GM10266 (cell line): ENCODE data around the gene GPR83.
"Not testable (repeated sequence)": the region's sequence is repeated elsewhere in the genome, so short reads cannot be mapped to it uniquely, and the experiment has no call there.

Experiments used
- DNase-seq: peaks from one replicate; pipeline ENCODE4 v3.0.0; 2012; ENCODE audit errors: extremely low spot score
- CTCF ChIP-seq: IDR thresholded peaks from 2 replicates; pipeline ENCODE4 v1.5.1; 2012; ENCODE audit warnings: mild to moderate bottlenecking, low read depth; ENCODE audit not compliant: control insufficient read depth, insufficient read depth; ENCODE audit errors: missing control alignments

The GPR83 gene

GRCh38 chr11:94401773-94402265 lies 600 bp upstream of the GPR83 start:
- no peak for TF ChIP-seq CTCF
- no peak for DNase-seq

GRCh38 chr11:94400457-94400838 lies 771 bp downstream of the GPR83 start:
- DNase-seq: no peak
- no peak for TF ChIP-seq CTCF

- no peak for DNase-seq
- no peak for TF ChIP-seq CTCF
Measured at GRCh38 chr11:94400050-94400449, 1.2 kb downstream of the GPR83 start.

GRCh38 chr11:94398101-94398500 lies 3.1 kb downstream of the GPR83 start:
- DNase-seq: no peak
- no peak for TF ChIP-seq CTCF

- no peak for TF ChIP-seq CTCF
- no peak for DNase-seq
Measured at GRCh38 chr11:94396282-94396681, 4.9 kb downstream of the GPR83 start.

GRCh38 chr11:94391937-94392336 lies 9.3 kb downstream of the GPR83 start:
- DNase-seq: not testable (repeated sequence)

- no peak for DNase-seq
- no peak for TF ChIP-seq CTCF
Measured at GRCh38 chr11:94379613-94380012, 21.6 kb downstream of the GPR83 start.

- DNase-seq: no peak
- no peak for TF ChIP-seq CTCF
Measured at GRCh38 chr11:94376841-94377240, 24.4 kb downstream of the GPR83 start.

GRCh38 chr11:94370576-94370975 lies 30.6 kb downstream of the GPR83 start:
- not testable (repeated sequence) for DNase-seq

- DNase-seq: not testable (repeated sequence)
Measured at GRCh38 chr11:94350850-94351563, 50.2 kb downstream of the GPR83 start.

- not testable (repeated sequence) for DNase-seq
Measured at GRCh38 chr11:94346311-94346710, 54.9 kb downstream of the GPR83 start.
